Measurements from ENCODE around the gene INO80.

Gene INO80

GRCh38 chr15:41116116-41116961 lies at the start of gene INO80:
Gene INO80, minus strand, starts transcription at chr15:41116280. Its CDS starts 19,970 bp downstream, at chr15:41096310.
- peak within 1 kb of the TSS; percentile 88 for H3K4me2 ChIP-seq
- no peaks in the 10 kb centered on the region for H4K20me1 ChIP-seq (ENCODE audit: insufficient read depth)
- peak within 1 kb of the TSS; percentile 93 for H2AFZ ChIP-seq (ENCODE audit: low read depth)
- H3K27me3 ChIP-seq (ENCODE audit: insufficient read depth, low read depth), result no peaks in the 10 kb centered on the region
- H3K4me3 ChIP-seq (IDR thresholded peaks at IDR 0.05; ENCODE audit: insufficient read depth, low read depth, low read length), result no peak within 1 kb of the TSS
- H3K4me1 ChIP-seq (ENCODE audit: low read depth, poor library complexity, severe bottlenecking), result peaks cover 38% of the 10 kb centered on the region
- no peaks in the 10 kb centered on the region for H3K36me3 ChIP-seq (ENCODE audit: insufficient read depth)
- peak within 1 kb of the TSS; percentile 99 for H3K27ac ChIP-seq
- no peak for TF ChIP-seq CTCF (conservative IDR thresholded peaks at IDR 0.05; ENCODE audit: low read depth, low read length)
- peaks cover 51% of the 10 kb centered on the region for H3K79me2 ChIP-seq (ENCODE audit: insufficient read depth, low read depth)
- peak within 1 kb of the TSS; percentile 100 for H3K9ac ChIP-seq

- no peaks in the 10 kb centered on the region for H3K4me1 ChIP-seq (ENCODE audit: low read depth, poor library complexity, severe bottlenecking)
Observed at GRCh38 chr15:41161736-41162135, 45.7 kb upstream of the INO80 start.

GRCh38 chr15:41161336-41161735 lies 45.3 kb upstream of the INO80 start:
- no peaks in the 10 kb centered on the region for H3K79me2 ChIP-seq (ENCODE audit: insufficient read depth, low read depth)
- TF ChIP-seq CTCF (conservative IDR thresholded peaks at IDR 0.05; ENCODE audit: low read depth, low read length), result no peak
- no peak overlapping the region for H3K4me3 ChIP-seq (IDR thresholded peaks at IDR 0.05; ENCODE audit: insufficient read depth, low read depth, low read length)
- H2AFZ ChIP-seq (ENCODE audit: low read depth), result no peak overlapping the region
- H3K4me1 ChIP-seq (ENCODE audit: low read depth, poor library complexity, severe bottlenecking), result no peaks in the 10 kb centered on the region
- H3K27ac ChIP-seq, result no peak overlapping the region
- H3K9ac ChIP-seq, result no peak overlapping the region
- no peaks in the 10 kb centered on the region for H3K27me3 ChIP-seq (ENCODE audit: insufficient read depth, low read depth)
- no peaks in the 10 kb centered on the region for H4K20me1 ChIP-seq (ENCODE audit: insufficient read depth)
- no peak overlapping the region for H3K4me2 ChIP-seq
- H3K36me3 ChIP-seq (ENCODE audit: insufficient read depth), result no peaks in the 10 kb centered on the region

More at GRCh38 chr15:41161736-41162135, 45.7 kb upstream of the INO80 start:
- Histone ChIP-seq H2AFZ (ENCODE audit: low read depth) (no peak overlapping the region), H3K27ac (no peak overlapping the region), H3K36me3 (ENCODE audit: insufficient read depth) (no peaks in the 10 kb centered on the region), H3K4me3 (IDR thresholded peaks at IDR 0.05; ENCODE audit: insufficient read depth, low read depth, low read length) (no peak overlapping the region), H3K79me2 (ENCODE audit: insufficient read depth, low read depth) (no peaks in the 10 kb centered on the region), H3K9ac (no peak overlapping the region), H3K4me2 (no peak overlapping the region), H3K27me3 (ENCODE audit: insufficient read depth, low read depth) (no peaks in the 10 kb centered on the region), H4K20me1 (ENCODE audit: insufficient read depth) (no peaks in the 10 kb centered on the region)
- TF ChIP-seq CTCF (conservative IDR thresholded peaks at IDR 0.05; ENCODE audit: low read depth, low read length), result no peak

- Histone ChIP-seq H3K36me3 (ENCODE audit: insufficient read depth) (no peaks in the 10 kb centered on the region), H2AFZ (ENCODE audit: low read depth) (no peak overlapping the region), H3K4me3 (IDR thresholded peaks at IDR 0.05; ENCODE audit: insufficient read depth, low read depth, low read length) (no peak overlapping the region), H3K27ac (no peak overlapping the region), H3K27me3 (ENCODE audit: insufficient read depth, low read depth) (no peaks in the 10 kb centered on the region), H3K79me2 (ENCODE audit: insufficient read depth, low read depth) (no peaks in the 10 kb centered on the region), H3K4me2 (no peak overlapping the region), H3K9ac (no peak overlapping the region), H4K20me1 (ENCODE audit: insufficient read depth) (no peaks in the 10 kb centered on the region), H3K4me1 (ENCODE audit: low read depth, poor library complexity, severe bottlenecking) (no peaks in the 10 kb centered on the region)
- no peak for TF ChIP-seq CTCF (conservative IDR thresholded peaks at IDR 0.05; ENCODE audit: low read depth, low read length)
Observed at GRCh38 chr15:41160639-41161315, 44.7 kb upstream of the INO80 start.

Measured in KMS-11 (cell line).